OCI-LY3 (cell line): Measurements from ENCODE around the gene RASEF.

Experiments
- EZH2phosphoT487 ChIP-seq: fragments of 200-600 bp; shearing (Covaris generic); IDR thresholded peaks from 2 replicates; pipeline ENCODE4 v1.6.1; 2018; ENCODE audit warnings: antibody characterized with exemption, mixed run types, low read depth
- TF ChIP-seq, protein P1 (sequence below): fragments of 200-600, 300-600 bp; sonication (generic); IDR thresholded peaks from 2 replicates; pipeline ENCODE4 v1.5.1; 2014; ENCODE audit warnings: antibody characterized with exemption, low read length, low read depth

DNA sequence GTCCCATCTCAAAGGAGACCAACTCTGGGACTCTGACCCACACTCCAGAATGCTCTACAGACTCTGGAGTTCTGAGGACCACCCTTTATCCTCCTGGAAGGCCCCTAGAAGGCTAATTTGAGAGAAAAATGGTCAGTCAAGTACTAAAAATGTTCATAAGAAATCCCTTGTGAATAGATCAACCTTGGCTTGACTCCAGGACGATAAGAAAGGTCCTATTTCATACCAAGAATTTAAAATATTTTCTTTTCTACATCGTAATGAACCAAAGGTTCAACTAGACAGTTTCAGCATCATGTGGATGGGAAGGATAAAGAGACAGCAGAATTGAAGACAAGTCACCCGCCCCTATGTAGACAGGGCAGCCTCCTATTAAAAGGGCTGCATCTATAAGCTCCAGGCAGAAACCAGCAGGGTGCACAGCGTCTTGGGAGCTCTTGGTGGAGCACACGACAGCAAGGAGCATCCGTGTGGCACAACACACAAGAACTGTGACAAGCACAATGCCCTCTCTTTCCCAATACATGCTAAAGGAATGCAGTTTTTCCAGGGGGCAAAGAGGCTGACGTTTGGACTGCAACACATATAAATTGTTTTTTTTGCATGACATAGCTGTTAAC is 38.3 kb downstream of the RASEF start:
- TF ChIP-seq, protein P1, sequence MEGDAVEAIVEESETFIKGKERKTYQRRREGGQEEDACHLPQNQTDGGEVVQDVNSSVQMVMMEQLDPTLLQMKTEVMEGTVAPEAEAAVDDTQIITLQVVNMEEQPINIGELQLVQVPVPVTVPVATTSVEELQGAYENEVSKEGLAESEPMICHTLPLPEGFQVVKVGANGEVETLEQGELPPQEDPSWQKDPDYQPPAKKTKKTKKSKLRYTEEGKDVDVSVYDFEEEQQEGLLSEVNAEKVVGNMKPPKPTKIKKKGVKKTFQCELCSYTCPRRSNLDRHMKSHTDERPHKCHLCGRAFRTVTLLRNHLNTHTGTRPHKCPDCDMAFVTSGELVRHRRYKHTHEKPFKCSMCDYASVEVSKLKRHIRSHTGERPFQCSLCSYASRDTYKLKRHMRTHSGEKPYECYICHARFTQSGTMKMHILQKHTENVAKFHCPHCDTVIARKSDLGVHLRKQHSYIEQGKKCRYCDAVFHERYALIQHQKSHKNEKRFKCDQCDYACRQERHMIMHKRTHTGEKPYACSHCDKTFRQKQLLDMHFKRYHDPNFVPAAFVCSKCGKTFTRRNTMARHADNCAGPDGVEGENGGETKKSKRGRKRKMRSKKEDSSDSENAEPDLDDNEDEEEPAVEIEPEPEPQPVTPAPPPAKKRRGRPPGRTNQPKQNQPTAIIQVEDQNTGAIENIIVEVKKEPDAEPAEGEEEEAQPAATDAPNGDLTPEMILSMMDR, result no peak
- TF ChIP-seq EZH2phosphoT487, result no peak
